Suppressor macrophage treated with lipopolysaccharide for 1 hour (primary cell): ENCODE measurements around the gene RGS1.

Experiments used
- DNase-seq, 3 donors: peaks; one replicate each; pipeline ENCODE4 v3.0.0-alpha.2; 2020 to 2022

The RGS1 gene

GRCh38 chr1:192575499-192576189 lies at the start of gene RGS1:
Gene RGS1, plus strand, starts transcription at chr1:192575773. Its CDS starts 20 bp downstream, at chr1:192575793.
- DNase-seq, result peak; percentile 86 to 94 (median 93)

GRCh38 chr1:192527111-192527795 lies 48.3 kb upstream of the RGS1 start:
- peak; percentile 57 to 84 (median 78) for DNase-seq

- DNase-seq, result peak; percentile 42 to 69 (median 65)
These were observed 47.6 kb upstream of the RGS1 start for GRCh38 chr1:192527950-192528349.

- no peak for DNase-seq
These were observed 46.4 kb upstream of the RGS1 start for GRCh38 chr1:192529031-192529755.

GRCh38 chr1:192529811-192530210 lies 45.8 kb upstream of the RGS1 start:
- DNase-seq, result no peak

GRCh38 chr1:192530254-192530653 lies 45.3 kb upstream of the RGS1 start:
- peak; percentile 73 to 94 (median 88) for DNase-seq

- DNase-seq, result peak; percentile 86 to 94 (median 92)
These were observed 44.4 kb upstream of the RGS1 start for GRCh38 chr1:192531037-192531703.

- DNase-seq, result no peak
These were observed 40.9 kb upstream of the RGS1 start for GRCh38 chr1:192534666-192535065.

GRCh38 chr1:192535916-192536664 lies 39.5 kb upstream of the RGS1 start:
- no peak for DNase-seq

- peak in 1 of 3 donors; percentile 41 for DNase-seq
These were observed 36.9 kb upstream of the RGS1 start for GRCh38 chr1:192538407-192539296.

GRCh38 chr1:192539297-192540092 lies 36.1 kb upstream of the RGS1 start:
- DNase-seq, result no peak

- DNase-seq, result no peak
These were observed 32.1 kb upstream of the RGS1 start for GRCh38 chr1:192543445-192543844.

GRCh38 chr1:192545896-192546521 lies 29.6 kb upstream of the RGS1 start:
- peak; percentile 58 to 69 (median 61) for DNase-seq

- no peak for DNase-seq
These were observed 28.9 kb upstream of the RGS1 start for GRCh38 chr1:192546596-192547190.

- DNase-seq, result no peak
These were observed 28.1 kb upstream of the RGS1 start for GRCh38 chr1:192547501-192547900.

- DNase-seq, result no peak
These were observed 25.6 kb upstream of the RGS1 start for GRCh38 chr1:192549937-192550336.

GRCh38 chr1:192550922-192551534 lies 24.5 kb upstream of the RGS1 start:
- DNase-seq, result peak; percentile 75 to 92 (median 86)

GRCh38 chr1:192552760-192553191 lies 22.8 kb upstream of the RGS1 start:
- no peak for DNase-seq

GRCh38 chr1:192553741-192554140 lies 21.8 kb upstream of the RGS1 start:
- no peak for DNase-seq
